T47D (cell line): ENCODE measurements around the gene FAM13A.
"Not testable (repeated sequence)": the region's sequence is repeated elsewhere in the genome, so short reads cannot be mapped to it uniquely, and the experiment has no call there.

Source experiments
- DNase-seq, 2 experiments: peaks; one replicate each; pipeline versions ENCODE4 v3.0.0 to v3.0.0-alpha.2; 2011 to 2012; ENCODE audit warnings: low read depth in 1 of 2, low spot score in 1 of 2
- JUND ChIP-seq: IDR thresholded peaks from 2 replicates; pipeline ENCODE4 v1.6.1; 2012; ENCODE audit warnings: low read depth
- in situ Hi-C: cut with HindIII; loops from 2 replicates; pipeline ENCODE4 v1.10.0; 2016; ENCODE audit warnings: low sequenced_read_pairs, low pct_unique_long_range_greater_than_20kb

Gene FAM13A

DNA sequence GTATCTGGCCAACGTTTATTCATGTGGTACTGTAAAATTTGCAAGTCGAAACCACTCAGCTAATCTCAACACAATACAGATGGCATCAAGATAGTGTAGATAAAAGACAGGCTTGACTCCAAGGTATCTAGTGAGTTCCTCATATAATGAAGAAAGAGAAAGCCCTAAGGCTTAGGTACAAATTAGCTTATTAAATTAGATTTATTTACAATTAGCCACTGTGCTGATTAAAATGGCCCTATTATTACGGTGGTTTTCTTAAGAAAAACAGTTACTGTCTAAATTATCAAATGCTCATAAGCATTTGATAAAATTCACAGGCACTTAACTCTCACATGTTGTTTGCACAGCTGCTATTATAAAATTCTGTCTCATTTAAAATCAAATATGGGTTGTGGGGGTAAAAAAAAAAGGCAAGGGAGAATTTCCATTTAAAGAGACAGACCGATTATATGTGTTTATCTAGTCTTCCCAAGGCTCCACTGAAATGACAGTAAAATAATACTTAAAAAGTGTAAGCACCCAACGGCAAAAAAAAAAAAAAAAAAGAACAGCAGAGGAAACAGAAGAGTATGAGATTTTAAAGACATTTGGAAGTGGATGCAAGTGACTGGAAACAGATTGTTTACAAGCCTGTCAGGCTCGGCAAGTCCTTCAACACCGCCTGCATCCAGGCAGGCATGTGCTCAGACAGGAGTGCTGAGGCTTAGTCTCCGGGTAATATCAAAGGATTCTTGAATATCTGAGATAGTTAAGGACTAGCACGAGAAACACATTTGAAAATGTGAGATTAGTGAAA is 55.1 kb downstream of the FAM13A start:
- in situ Hi-C loops, result no loop called here
- TF ChIP-seq JUND, result no peak
- DNase-seq, result peak in 1 of 2 experiments; percentile 4

DNA sequence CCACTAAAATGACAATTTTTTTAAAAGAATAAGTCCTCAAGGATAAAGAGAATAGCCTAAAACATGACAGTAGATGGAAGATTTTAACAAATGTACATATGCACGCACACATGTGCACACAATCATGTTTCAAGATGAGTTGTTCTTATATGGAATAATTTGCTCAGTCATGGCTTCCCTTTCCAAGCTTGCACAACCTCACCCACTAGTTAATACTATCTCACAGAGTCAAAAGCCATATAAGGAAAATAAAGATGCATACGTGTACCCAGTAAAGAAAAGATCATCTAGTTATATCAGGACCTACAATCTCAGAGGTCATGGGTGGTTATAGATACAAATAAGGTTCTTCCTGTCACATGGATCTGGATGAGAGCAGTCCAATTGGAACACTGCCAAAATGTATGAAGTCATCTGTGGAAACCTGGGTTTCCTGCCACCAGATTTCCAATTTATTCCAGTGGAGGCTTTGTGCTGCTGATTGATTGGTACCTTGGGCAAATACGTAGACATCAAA is 56.1 kb downstream of the FAM13A start:
- DNase-seq, result peak in 1 of 2 experiments; percentile 9
- in situ Hi-C loops, result no loop called here
- TF ChIP-seq JUND, result no peak

DNA sequence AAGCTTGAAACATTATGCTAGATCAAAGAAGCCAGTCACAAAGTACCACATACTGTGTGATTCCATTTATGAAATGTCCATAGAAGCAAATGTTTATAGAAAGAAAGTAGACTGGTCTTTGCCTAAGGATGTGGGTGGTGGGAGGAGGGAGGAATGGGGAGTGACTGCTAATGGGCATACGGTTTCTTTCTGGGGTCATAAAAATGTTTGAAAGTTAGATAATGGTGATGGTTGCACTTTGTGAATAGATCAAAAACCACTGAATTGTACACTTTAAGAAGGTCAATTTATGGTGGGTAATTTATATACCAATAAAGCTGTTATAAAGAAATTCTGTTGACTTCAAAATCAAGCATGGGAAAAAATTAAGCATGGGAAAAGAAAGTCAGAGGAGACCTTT is 56.6 kb downstream of the FAM13A start:
- in situ Hi-C loops, result no loop called here
- DNase-seq, result no peak
- TF ChIP-seq JUND, result no peak

DNA sequence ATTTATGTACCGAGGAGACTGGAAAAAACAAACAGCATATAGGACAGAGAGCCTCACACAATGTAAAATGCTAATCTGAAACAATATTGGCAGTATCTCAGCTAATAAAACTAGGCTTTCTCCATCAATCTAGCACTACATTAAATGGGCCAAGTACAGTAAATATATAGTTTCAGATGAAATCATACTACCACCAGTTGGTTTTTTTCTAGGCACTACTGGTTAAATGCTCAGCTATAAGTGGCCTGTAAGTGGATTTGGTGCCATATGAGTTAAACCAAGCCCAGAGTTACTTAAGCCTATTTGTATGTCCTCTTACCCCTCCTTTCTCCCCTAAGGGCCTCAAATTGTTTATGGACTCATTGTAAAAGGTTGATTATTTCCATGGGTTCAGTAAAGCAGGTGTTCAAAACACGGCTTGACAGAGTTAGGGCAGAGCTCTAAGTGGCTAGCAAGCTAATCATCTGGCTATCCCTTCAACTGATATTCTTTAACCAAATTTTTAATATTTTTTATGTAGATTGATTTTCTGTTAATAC is 57.5 kb downstream of the FAM13A start:
- in situ Hi-C loops, result no loop called here
- DNase-seq, result no peak
- TF ChIP-seq JUND, result no peak

DNA sequence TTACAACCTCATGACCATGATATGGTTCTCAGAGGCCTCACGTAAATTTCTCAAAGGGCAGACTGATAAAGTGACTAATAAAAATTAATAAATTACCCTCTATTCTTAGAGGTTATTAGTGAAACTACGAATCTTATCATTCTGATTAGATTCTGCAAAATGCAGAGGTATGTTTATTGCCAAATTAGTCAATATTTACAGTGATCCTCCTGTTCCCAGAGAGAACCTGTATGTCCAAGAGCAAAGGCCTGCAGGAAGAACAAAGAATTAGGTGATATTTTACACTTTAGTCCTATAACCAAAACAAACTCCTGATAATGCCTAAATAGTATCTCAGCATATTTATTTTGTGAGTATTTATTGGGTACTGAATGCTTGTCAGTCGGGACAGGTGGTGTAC is 58.1 kb downstream of the FAM13A start:
- DNase-seq, result no peak
- in situ Hi-C loops, result no loop called here
- TF ChIP-seq JUND, result no peak

DNA sequence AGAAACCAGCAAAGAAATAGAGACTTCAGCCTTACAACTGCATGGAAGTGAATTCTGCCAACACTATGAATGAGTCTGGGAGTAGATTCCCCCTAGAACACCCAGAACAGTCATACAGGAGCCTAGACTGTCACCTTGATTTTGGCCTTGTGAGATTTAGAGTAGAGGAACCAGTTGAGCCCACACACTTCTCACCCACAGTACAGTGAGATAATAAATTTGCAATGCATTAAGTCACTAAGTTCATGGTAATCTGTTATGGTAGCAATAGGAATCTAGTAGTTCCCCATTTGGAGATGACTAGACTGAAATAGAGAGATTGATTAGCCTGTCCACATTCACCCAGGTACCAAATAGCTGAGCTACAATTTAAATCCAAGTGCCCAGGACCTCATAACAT is 59.0 kb downstream of the FAM13A start:
- in situ Hi-C loops, result no loop called here
- no peak for DNase-seq
- TF ChIP-seq JUND, result no peak

DNA sequence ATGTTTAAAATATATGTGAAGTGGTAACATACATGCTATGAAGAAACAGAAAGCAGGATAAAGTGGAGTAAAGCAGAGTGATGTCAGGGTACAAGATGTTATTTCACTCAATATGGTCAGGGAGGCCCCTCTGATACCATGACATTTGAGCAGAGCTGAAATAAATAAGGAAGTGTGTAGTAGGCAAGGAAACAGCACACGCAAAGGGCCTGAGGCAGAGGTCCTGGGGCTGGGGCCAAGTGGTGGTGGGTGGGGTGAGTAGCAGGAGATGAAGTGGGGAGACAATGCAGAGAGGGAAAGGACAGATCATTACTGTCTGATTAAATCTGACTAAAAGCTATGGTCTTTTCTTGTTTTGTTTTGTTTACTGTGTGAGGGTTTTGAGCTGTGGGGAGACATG is 61.1 kb downstream of the FAM13A start:
- DNase-seq, result no peak
- in situ Hi-C loops, result no loop called here
- no peak for TF ChIP-seq JUND

DNA sequence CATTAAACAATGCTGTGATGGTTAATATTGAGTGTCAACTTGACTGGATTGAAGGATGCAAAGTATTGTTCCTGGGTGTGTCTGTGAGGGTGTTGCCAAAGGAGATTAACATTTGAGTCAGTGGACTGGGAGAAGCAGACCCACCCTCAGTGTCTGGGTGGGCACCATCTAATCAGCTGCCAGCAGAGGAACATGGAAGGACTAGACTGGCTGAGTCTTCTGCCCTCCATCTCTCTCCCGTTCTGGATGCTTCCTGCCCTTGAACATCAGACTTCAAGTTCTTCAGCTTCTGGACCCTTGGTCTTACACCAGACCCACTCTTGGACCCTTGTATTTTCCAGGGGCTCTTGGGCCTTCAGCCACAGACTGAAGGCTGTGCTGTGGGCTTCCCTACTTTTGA is 61.7 kb downstream of the FAM13A start:
- DNase-seq, in situ Hi-C loops: not testable (repeated sequence)

DNA sequence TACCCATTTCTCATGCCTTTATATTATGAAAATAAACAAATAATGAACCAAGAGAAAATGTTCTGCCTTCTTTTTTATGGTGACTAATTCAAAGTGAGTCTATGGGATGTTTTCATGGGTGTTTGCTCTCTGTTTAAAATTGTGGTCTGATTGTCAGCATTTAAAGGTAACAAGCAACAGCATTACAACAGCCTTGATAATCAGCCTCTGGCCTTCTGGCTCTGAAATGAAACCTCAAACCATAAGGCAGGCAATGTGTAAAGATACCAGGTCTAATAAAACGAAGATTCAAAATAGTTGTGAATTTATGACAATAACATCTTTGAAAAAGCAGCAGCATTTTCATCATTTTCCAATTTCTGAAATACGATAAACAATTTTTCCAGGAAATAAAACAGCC is 63.7 kb downstream of the FAM13A start:
- in situ Hi-C loops, result no loop called here
- no peak for DNase-seq
- TF ChIP-seq JUND, result no peak

DNA sequence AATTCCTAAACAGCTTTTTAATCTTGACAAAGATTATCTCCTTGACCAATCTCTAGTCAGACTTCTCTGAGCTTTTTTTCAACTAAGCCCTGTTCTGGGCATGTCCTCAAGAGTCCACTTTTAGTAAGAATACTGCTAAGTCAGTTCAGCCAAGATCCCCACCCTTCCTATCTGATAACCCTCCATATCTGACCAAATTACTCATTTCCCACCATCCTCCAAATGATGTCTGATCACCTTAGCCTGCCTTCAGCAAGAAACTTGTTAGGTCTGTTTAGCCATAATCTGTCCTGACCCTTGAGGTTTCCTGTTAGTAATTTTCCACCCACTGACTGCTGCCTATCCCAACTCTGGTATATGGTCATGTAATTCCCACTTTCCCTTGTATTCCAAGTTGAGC is 65.2 kb downstream of the FAM13A start:
- in situ Hi-C loops, result no loop called here
- DNase-seq, result no peak
- TF ChIP-seq JUND, result no peak

DNA sequence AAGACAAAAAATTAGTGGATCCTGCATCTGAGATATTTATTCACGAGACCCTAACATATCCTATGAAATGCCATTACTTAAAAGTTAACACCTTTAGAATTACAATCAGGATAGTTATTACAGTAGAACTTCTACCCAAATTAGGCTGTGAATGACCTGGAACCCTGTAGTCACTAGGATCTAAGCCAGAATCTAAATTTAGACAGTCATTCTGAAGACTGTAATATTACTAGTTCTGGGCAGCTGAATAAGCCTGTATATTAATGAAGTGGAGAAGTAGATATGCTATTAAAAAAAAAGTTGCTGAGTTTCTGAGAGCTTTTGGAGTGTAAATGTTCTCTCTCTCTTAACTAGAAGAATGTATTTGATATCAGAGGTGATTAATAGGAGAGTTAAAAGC is 67.0 kb downstream of the FAM13A start:
- in situ Hi-C loops, result no loop called here
- no peak for TF ChIP-seq JUND
- no peak for DNase-seq

DNA sequence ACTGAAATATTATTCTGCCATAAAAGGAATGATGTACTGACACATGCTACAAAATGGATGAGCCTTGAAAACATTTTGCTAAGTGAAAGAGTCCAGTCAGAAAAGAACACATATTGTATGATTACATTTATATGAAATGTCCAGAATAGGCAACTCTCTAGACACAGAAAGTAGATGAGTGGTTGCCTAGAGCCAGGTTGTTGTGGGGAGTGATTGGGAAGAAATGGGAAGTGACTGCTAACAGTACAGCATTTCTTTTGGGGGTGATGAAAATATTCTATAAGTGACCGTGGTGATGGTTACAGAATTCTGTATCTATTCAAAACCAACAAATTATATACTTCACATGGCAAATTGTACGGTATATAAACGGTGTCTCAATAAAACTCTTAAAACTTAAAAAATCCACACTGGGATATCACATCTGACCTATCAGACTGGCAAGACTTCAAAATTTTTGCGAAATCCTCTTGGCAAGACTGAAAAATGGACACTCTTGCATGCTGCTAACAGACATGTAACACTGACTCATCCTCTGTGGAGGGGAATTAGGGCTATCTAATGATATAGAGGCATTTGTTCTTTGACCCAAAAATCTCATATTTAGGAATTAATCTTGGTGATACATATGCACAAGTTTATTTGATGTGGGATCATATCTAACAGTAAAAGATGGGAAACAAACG is 71.8 kb downstream of the FAM13A start:
- in situ Hi-C loops, result no loop called here
- DNase-seq, result no peak

DNA sequence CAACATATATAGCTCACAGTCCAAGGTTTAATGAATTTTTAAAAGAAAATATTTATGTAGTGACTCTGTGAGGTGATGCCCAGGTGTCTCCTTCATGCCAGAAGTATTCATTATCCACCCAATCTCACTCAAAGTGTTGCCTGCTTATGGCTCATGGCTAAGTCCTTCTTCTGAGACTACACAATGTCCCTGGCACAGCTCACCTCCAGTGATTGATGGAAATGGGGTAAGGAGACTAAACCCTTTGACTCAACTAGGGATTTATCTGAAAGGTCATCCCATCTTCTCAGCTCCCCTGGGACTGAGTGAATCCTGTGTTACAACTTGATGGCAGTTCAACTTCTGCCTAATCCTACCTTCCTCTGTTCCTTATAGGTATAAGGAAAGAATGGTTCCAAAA is 74.2 kb downstream of the FAM13A start:
- in situ Hi-C loops, result no loop called here
- DNase-seq, result no peak
- TF ChIP-seq JUND, result no peak

More for the DNA sequence above, 71.8 kb downstream of the FAM13A start:
- TF ChIP-seq JUND, result no peak
